GM19035 (cell line): ENCODE measurements around the gene DCTN2.
"Not testable (repeated sequence)": the region's sequence is repeated elsewhere in the genome, so short reads cannot be mapped to it uniquely, and the experiment has no call there.

Source experiments
- ATAC-seq: cut with Tn5 transposase; IDR thresholded peaks from one replicate; pipeline ENCODE4 v1.9.1; 2021; ENCODE audit not compliant: unreplicated experiment

The DCTN2 gene

DNA sequence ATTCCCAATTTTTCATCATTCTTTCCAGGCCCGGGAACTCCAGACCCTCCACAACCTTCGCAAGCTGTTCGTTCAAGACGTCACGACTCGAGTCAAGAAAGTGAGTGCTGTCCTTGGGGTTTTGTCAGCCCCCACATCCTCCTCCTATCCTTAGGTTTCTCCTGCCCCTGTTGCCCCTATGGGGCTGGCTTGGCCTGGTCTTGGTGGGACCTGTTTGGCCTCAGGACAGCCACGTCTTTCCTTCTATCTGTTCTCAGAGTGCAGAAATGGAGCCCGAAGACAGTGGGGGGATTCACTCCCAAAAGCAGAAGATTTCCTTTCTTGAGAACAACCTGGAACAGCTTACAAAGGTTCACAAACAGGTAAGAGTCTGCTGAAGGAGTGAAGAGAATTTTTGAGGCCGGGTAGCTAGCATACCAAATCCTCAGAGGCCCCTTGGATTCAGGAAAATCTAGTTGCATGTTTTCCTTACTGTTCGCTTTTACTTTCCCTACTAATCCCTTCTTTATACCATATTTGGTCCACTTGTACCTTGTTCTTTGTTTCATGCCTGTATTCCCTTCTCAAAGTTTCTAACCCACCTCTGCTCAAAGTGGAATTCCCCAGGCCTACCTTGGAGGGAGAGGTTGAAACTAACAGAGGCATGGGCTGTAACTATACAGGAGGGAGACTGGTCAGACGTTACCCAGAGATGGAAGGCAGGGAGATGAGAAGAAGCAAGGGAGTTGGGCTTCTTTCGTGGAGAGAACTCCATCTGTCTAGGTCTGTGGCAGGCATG is 31.2 kb upstream of the DCTN2 start:
- ATAC-seq = no peak

DNA sequence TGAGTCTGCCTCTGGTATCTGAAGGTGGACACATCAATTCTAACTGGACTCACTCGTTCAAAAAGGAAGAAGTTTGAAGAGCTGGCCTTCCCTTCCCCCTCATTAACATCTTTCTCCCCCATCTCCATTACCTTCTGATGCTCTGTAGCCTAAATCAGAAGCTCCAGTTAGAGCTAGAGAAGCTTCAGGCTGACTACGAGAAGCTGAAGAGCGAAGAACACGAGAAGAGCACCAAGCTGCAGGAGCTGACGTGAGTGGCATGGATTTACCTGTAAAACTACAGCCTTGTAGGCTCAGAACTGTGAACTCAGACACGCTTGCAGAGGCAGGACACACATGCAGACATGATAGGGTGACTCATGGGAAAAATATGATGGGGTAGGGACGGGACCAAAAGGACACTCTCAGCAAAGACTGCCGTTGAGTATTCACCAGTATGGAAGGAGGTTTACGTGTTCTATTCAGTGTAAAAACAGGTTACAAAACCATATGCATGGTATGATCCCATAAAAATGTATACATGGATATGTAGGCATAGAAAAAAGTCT is 29.7 kb upstream of the DCTN2 start:
- ATAC-seq = no peak

DNA sequence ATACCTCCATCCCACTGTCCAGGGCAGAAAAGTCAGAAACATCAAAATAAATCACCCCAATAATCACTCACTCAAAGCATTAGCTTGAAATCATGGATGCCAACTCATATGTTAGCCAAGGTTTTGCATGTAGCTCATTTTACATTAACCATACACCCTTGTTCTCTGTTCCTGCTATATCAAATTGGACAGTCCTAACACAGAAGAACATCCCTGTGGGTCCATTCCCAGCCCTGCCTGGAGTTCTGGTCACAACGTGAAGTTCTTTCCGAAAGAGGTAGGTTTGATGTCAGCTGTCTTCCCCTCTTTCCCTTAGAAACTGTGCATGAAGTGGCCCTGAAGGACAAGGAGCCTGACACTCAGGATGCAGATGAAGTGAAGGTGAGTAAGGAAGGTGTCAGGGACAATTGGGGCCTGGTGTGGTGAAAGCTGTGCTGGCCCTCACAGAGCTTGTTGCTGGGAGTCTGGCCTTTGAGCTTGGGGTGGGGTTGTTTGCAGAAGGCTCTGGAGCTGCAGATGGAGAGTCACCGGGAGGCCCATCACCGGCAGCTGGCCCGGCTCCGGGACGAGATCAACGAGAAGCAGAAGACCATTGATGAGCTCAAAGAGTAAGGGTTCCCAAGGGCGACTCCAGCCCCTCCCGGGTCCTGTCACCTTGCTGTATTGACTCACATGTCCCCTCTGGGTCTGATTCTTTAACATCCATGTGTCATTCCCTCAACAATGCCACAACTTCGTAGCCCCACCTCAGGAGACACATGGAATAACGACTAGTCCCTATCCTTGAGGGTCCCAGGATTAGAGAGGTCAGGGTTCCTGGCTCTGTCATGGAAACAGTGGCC is 29.0 kb upstream of the DCTN2 start:
- ATAC-seq = no peak

DNA sequence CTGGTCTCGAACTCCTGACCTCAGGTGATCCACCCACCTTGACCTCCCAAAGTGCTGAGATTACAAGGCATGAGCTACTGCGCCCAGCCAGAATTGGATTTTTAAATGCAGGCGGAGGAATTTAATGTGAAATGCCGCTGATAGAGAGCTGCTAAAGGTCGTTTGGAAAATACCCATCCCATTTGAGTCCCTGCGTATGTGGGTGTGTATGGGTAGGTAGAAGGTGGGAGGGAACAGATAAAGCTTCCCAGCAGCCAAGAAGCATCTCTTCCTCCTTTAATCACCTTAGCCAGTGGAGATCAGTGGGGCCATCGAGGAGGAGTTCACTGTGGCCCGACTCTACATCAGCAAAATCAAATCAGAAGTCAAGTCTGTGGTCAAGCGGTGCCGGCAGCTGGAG is 27.8 kb upstream of the DCTN2 start:
- no peak for ATAC-seq

DNA sequence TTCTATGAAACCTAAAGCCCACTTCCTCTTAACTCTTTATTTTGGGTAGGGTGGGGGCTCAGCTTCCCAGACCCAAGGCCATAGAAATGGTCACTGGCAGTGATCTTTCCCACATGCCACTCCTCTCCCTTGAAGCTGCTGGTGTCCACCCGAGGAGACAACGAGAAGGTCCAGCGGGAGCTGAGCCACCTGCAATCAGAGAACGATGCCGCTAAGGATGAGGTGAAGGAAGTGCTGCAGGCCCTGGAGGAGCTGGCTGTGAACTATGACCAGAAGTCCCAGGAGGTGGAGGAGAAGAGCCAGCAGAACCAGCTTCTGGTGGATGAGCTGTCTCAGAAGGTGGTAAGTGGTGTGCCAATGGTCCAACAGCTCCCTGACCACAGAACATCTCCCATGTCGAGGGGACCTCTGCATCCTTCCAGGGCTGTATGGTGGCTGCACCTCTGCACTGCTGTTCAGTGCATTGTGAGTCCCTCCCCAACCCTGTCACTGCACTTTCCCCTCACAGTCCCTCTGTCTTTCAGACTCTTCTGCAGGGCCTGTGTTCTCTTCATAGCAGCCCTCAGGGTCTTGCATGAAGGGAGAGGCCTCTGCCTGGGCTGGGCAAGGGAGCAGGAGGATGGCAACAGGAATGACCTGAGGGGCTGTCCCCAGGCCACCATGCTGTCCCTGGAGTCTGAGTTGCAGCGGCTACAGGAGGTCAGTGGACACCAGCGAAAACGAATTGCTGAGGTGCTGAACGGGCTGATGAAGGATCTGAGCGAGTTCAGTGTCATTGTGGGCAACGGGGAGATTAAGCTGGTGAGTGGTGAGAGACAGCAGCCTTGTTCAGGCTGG is 25.2 kb upstream of the DCTN2 start:
- ATAC-seq = no peak

DNA sequence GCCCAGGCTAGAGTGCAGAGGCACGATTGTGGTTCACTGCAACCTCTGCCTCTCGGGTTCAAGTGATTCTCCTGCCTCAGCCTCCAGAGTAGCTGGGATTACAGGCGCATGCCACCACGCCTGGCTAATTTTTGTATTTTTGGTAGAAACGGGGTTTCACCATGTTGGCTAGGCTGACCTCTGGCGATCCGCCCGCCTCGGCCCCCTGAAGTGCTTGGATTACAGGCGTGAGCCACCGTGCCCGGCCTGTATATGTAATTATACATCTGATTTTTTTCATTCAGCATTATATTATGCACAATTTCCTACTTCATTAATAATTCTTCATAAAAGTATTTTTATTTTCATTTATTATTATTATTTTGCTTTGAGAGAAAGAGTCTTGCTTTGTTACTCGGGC is 23.4 kb upstream of the DCTN2 start:
- not testable (repeated sequence) for ATAC-seq

DNA sequence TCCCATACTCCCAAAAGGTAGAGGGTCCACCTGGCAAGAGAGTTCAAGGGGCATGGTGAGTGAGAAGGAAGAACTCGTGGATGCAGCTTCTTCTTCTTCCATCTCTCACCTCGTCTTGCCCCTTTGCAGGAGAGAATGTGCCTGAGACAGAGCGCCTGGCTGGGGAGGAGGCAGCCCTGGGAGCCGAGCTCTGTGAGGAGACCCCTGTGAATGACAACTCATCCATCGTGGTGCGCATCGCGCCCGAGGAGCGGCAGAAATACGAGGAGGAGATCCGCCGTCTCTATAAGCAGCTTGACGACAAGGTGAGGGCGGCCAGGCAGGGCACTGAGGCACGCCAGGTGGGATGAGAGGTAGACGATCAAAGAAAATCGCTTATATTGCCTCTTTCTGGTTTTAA is 22.9 kb upstream of the DCTN2 start:
- no peak for ATAC-seq

DNA sequence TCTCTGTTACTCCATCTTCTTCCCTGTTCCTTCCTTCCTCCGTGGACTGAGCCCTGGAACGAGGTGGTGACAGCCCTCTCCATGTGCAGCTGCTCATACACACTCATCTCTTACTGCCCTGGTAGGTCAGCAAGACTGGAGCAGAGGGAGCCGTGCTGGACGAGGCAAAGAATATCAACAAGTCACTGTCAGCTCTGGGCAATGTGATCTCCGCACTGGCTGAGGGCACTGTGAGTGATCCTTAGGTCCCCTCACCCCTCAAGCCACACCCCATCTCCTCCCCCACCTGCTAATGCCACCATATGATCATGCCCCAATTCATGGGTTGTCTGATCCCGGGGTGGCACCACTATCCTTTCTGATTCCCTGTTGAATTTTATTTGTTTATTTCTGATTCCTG is 21.8 kb upstream of the DCTN2 start:
- ATAC-seq = no peak

DNA sequence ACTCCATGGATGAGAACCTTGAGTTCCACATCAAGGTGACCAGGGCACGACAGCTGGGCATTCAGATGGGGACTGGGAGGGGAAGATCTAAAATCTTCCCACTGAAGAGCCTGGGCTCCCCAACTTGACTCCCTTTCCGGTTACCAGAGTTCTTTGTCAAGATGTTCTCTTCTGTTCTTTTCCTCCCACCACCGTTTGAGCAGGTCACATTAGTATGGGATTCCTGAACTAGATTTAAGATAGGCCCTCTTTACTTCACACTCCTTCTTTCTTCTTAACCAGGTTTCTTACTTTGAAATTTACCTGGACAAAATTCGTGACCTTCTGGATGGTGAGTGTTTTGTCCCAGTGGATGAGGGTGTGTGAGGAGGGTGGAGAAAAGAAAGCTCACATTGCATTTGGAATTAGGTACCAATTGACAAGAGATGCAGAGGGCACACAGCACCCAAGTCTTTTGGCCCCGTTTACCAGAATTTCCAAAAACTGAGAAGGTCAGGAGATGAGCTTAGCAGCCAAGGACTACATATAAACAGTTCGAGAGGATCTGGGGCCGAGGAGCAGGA is 17.3 kb upstream of the DCTN2 start:
- ATAC-seq = no peak

DNA sequence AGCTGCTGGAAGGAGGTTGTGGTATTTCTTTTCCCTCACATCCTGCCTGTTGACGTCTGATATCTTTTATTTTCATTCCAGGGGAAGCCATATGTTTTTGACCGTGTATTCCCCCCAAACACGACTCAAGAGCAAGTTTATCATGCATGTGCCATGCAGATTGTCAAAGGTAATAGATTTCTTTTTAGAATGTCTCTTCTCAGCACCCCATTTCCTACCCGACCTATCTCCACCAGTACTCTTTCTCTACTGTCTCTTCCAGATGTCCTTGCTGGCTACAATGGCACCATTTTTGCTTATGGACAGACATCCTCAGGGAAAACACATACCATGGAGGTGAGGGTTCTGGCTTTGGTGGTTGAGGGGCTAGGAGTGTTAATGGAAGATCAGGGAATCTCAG is 16.4 kb upstream of the DCTN2 start:
- no peak for ATAC-seq

DNA sequence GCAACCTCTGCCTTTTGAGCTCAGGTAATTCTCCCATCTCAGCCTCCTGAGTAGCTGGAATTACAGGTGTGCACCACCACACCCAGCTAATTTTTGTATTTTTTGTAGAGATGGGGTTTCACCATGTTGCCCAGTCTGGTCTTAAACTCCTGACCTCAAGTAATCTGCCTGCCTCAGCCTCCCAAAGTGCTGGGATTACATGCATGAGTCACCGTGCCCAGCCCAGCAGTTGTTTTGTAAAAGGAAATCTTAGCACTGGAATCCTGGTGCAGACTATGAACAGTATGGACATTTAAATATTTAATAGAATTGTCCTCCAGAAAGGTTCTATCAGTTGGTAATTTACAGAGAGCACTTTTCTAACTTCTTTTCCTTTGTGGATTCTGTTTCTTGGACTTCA is 14.1 kb upstream of the DCTN2 start:
- ATAC-seq = not testable (repeated sequence)

DNA sequence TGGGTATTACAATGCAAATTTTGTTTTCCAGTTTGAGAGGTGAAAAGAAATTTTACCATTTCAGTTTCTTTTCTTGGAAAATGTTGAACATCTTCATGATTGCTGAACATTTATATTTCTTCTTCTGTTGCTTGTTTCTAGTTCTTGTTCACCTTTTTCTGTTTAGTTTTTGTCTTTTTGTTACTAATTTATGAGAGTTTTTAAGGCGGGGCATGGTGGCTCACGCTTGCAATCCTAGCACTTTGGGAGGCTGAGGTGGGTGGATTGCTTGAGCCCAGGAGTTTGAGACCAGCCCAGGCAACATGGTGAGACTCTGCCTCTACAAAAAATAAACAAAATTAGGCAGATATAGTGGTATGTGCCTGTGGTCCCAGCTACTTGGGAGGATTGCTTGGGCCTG is 13.5 kb upstream of the DCTN2 start:
- no peak for ATAC-seq

DNA sequence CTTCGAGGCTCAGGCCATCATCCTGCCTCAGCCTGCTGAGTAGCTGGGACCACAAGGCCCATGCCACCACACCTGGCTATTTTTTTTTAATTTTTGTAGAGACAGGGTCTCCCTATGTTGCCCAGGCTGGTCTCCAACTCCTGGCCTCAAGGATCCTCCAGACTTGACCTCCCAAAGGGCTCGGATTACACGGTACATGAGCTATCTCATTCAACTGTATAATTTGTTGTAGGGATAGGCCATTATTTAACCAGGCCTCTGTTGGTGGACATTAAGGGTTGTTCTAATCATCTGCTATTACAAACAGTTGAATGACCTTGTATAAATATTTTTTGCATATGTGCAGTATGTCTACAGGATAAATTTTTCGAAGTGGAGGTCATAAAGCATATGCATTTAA is 11.9 kb upstream of the DCTN2 start:
- ATAC-seq = no peak

DNA sequence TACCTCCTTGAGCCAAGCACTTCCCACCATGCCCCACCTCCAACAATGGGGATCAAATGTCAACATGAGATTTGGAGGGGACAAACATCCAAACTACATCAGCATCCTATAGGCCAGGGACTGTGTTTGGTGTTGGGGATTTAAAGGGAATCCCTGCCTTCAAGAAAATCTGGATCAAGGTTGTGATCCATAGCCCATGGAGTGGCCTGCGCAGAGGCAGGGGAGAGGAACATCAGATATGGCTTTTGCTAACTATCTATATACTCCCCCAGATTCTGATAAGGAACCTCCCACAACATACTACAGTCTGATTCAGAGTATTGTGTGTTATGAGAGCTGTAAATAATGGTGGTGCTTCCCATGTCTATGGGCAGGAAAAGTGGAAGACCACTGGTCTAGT is 7.9 kb upstream of the DCTN2 start:
- no peak for ATAC-seq

DNA sequence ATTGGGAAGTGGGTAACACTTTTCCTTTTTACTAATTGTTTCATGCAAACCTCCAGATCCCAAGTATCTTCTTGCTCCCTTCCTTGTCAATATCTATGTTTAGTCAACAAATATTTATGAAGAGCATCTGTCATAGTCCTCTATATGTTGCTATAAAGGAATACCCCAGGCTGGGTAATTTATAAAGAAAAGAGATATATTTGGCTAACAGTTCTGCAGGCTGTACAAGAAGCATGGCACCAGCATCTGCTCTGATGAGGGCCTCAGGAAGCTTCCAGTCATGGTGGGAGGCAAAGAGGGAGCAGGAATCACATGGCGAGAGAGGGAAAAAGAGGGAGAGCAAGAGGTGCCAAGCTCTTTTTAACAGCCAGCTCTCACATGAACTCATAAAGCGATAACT is 7.5 kb upstream of the DCTN2 start:
- ATAC-seq = no peak

DNA sequence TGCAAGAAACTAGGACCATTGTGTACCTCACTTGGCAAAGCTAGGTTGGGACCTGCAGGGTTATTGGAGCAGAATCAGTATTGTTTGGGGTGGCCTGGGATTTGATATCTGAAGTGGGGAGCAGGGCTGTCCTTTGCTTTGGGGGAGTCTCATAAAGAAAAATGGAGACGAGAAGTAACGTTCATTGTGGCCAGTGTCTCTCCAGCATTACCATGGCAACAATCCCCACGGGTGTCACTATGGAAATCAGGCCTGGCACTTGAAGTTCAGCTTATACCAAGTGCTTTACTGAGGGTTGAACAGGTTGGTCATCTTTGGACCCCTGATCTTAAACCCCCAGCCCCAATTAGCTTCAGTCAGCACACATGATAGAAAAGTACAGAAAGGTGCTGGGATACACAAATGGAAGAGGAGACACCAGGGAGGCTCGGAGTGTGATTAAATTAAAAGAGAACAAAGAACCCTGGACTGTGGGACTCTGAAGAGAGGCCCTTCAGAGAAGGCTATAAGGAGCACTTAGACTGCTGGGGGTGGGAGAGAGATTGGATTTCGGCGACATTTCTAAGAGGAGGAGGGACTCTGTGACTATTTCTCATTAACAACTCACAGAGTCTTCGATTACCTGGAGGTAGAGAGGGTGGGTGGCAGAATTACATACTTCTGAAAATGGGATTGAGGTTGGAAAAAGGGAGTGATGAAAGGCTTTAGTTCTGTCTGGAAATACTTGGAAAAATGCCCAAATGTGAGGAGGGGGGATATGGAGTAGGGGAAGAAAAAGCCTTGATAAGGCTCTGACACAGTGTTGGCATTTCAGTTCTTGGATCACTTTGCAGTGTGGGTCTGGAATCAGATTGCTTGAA is 6.6 kb upstream of the DCTN2 start:
- ATAC-seq = no peak

DNA sequence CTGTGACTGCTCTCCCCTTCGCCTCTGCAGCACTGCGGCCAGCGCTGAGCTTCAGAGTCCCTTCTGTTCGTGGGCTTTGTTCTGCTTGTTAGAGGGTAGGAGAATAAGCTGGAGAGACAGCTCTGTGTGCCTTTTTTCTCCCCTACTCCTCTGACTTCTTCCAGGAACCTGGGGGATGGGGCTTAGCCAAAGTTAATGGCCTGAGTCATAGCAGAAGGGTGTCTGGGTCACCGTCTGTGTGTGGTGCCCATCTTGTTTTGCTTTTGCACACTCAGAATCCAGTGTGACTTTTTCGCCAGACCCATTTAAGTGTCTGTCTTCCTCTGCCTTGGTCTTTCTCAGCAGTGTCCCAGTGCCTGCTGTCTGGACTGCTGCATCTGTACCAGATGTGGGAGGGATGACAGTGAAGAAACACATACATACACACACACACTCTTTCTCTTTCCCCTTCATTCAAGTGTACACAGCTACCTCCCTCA is 5.9 kb upstream of the DCTN2 start:
- ATAC-seq = no peak

DNA sequence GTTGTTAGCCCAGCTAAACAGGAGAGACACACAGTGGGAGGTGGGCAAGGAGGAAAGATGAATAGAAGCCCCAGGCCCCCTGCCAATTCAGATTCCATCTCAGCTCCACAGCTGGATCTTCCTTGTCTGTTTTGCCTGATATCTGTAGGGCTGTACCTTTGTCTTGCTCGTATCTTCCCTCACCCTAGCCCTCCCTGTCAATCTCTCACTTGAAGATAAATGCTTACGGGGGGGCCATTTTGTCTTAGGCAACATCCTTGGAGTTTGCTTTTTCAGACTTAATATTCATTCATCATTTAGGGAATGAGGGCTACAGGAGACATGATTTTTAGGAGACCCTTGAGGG is 5.3 kb upstream of the DCTN2 start:
- ATAC-seq = no peak

DNA sequence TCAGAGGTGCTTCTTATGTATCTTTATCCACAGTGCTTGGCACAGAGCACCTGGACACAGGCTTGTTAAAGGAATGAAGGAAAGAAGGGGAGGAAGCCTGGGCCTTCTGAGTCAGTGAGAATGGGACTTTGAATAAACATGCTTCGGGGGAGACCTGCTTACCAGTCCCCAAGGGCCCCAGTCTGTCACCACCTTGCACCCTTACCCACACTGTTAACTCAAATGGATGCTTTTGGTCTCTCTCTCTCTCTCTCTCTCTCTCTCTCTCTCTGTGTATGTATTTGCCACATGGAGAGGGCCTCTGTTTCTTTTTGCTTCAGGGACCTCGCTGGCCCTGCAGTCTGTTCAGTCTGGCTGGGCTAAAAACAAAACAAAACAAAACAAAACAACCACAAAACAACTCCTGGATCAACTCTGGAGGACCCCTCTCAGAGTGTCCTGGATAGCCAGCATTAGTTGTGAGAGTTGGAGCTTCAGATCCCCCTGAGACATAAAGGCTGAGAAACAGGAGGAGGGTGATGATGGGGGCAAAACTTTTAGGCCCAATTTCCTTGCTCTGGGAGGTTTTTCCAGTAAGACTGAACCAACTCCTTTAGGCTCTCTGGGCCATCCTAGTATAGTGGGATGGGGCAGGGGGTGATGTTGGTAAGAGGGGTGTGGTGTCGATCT is 4.8 kb upstream of the DCTN2 start:
- no peak for ATAC-seq
